AG09319 (cell line): ENCODE results near the gene SYF2.
"Not testable (repeated sequence)": the region's sequence is repeated elsewhere in the genome, so short reads cannot be mapped to it uniquely, and the experiment has no call there.

Experiments used
- DNase-seq: peaks from one replicate; pipeline ENCODE4 v3.0.0-alpha.2; 2010; ENCODE audit warnings: low read depth; ENCODE audit errors: extremely low read depth
- TF ChIP-seq, protein P1 (sequence below): IDR thresholded peaks from 2 replicates; pipeline ENCODE4 v1.5.1; 2011; ENCODE audit warnings: low read depth, mild to moderate bottlenecking, inconsistent platforms, low read length, moderate library complexity

The SYF2 gene

DNA sequence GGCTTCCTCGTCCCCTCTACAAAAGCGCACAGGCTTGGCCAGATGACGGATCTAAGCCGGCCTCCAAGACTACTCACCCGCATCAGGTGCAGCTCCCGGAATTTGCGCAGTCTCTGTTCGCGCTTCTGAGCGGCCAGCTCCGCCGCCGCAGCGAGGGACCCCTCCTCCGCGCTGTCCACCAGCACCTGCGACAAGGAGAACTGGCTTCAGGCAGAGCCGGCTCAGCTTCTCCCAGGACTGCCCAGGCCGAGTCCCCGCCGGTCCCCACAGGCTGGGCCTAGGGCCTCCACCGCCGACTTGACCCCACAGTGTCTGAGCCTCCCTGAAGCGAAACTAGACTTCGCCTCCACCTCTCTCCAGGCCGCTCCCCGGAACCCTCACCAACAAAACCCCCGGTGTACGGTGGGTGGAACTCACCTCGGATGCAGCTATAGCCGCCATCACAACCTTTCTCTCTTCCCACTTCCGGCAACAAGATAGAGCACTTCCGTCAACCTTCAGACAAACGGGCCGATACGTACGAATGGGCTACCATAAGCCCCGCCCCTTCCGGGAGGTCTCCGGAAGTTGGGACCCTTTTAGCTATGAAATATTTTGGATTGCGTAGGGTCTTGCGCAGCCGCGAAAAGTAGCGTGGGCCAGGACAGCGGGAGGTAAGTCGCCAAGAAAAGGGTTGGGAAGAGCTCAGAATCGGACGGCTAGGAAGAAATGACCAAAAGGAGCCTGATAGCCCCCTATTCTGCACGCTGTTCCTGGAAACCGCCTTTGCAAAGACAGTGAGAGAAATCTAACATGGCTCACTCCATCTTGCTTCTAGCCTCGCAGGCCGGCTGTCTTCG, at the start of gene SYF2:
Gene SYF2 (minus strand): TSS at position 476 of the 839 bp plus-strand sequence. CDS start 35 bp downstream, at position 441.
- TF ChIP-seq, protein P1, sequence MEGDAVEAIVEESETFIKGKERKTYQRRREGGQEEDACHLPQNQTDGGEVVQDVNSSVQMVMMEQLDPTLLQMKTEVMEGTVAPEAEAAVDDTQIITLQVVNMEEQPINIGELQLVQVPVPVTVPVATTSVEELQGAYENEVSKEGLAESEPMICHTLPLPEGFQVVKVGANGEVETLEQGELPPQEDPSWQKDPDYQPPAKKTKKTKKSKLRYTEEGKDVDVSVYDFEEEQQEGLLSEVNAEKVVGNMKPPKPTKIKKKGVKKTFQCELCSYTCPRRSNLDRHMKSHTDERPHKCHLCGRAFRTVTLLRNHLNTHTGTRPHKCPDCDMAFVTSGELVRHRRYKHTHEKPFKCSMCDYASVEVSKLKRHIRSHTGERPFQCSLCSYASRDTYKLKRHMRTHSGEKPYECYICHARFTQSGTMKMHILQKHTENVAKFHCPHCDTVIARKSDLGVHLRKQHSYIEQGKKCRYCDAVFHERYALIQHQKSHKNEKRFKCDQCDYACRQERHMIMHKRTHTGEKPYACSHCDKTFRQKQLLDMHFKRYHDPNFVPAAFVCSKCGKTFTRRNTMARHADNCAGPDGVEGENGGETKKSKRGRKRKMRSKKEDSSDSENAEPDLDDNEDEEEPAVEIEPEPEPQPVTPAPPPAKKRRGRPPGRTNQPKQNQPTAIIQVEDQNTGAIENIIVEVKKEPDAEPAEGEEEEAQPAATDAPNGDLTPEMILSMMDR = no peak
- DNase-seq = peak; percentile 85

DNA sequence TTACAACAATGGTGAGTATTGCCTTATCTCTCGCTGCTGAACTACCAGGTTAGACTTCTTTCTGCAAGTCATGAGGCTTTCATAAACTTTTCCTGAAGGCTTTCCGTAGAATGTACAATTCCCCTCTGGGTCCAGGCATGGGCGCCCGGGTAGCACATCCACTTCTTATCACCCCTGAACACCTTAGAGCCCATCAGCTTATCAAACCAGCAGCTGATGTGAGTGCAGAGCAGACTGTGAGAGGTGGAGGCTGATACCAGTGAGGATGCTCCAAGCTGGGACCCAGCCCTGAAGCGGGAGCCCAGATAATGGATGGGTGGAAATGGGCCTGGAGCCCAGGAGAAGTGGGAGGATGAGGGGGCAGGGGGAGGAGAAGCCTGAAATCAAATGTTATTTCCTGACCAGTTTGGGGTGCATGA, 47.4 kb upstream of the SYF2 start:
- DNase-seq = not testable (repeated sequence)

DNA sequence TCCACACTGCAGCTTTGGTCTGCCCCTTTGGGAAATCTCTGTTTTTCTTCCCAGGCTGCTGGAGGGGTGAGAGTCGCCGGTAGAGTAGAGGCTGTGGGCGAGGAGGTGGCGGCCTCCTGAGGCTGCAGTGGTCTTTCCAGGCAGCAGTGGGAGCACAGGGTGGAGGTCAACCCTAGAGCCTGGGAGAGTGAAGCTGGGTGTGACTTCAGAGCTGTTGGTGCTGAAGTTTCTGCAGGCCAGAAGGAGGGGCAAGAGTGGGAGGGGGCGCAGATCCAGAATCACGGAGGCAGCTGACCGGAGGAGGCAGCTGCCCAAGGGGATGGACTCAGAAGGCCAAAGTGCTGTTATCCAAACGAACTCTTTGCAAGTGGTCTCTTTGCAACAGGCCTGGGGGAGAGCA, 46.5 kb upstream of the SYF2 start:
- not testable (repeated sequence) for DNase-seq

DNA sequence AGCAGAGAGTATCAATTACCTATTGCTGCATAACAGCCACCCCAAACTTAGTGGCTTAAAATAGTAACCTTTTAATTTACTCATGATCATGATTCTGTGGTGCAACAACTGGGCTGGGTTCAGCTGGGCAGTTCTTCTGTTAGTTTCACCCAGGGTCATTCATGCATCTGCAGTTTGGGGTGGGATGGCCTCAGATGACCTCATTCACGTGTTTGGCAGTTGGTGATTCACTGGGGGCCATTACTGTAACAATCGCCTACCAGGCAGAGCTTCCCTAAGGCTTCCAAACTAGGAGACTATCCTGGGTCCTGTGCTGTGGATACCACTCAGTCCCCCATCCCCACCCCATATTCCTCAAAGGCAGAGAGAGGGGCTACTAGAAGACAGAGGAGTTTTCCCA, 46.1 kb upstream of the SYF2 start:
- not testable (repeated sequence) for DNase-seq

DNA sequence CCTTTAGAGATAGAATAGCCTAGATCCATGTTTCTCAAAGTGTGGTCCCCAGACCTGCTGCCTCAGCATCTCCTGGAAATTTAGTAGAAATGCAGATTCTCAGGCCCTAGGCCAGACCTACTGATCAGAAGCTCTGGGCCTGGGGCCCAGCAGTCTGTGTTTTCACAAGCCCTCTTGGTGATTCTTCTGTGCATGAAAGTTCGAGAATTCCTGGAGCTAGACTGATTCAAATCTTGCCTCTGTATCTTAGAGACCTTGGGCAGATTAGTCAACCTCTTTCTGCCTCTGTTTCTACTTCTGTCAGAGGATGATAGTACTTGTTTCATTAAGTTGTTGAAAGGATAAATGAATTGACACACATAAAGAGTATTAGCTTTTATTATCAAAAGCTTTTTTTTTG, 45.0 kb upstream of the SYF2 start:
- DNase-seq = not testable (repeated sequence)

DNA sequence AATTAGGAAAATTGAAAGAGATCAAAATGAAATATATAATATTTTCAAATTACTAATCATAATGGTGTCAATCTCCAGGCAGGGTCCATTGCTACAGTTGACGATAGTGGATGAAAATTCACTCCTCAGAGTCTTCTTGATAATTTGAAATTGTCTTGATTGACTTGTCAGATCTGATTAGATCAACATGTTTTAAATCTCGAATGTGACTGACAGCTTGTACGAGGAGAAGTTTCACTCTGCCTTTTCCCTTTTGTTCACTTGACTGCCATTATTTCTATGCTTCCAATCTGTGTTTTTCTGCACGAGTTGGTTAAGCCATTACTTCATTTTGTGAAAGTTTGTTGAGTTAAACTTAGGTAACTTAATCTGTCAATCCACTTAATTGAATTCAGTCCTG, 43.3 kb upstream of the SYF2 start:
- DNase-seq = not testable (repeated sequence)

DNA sequence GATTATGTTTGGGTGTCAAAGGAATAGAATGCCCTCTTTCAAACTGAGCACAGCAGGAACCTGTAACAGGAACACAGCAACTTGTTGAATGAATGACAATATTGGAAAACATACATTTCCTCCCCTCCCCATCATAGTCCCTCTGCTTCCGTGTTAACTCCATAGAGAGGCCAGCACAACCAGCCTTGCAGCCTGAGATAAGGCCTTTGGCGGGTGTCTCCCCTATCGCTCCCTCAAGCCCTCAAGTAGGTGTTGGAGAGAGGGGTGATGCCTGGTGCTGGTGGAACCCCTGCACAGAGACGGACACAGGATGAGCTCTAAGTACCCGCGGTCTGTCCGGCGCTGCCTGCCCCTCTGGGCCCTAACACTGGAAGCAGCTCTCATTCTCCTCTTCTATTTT, 39.9 kb upstream of the SYF2 start, which contains the start of gene RHD:
Gene RHD (plus strand): TSS at position 272 of the 400 bp plus-strand sequence. CDS start 39 bp downstream, at position 311.
- not testable (repeated sequence) for DNase-seq

DNA sequence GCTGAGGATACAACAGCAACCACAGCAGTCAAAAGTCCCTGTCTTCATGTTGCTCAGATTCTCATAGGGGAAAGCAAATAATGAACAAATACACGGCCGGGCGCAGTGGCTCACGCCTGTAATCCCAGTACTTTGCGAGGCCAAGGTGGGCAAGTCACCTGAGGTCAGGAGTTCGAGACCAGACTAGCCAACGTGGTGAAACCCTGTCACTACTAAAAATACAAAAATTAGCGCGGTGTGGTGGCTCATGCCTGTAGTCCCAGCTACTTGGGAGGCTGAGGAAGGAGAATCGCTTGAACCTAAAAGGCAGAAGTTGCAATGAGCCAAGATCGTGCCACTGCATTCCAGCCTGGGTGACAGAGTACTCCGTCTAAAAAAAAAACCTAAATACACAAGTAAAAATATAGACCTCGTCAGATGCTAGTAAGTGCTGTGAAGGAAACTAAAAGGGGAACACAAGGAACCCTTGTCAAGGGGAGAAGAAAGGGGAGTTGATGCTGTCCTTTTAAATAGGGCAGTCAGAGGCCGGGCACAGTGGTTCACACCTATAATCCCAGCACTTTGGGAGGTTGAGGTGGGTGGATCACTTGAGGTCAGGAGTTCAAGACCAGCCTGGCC, 36.0 kb upstream of the SYF2 start:
- not testable (repeated sequence) for DNase-seq

DNA sequence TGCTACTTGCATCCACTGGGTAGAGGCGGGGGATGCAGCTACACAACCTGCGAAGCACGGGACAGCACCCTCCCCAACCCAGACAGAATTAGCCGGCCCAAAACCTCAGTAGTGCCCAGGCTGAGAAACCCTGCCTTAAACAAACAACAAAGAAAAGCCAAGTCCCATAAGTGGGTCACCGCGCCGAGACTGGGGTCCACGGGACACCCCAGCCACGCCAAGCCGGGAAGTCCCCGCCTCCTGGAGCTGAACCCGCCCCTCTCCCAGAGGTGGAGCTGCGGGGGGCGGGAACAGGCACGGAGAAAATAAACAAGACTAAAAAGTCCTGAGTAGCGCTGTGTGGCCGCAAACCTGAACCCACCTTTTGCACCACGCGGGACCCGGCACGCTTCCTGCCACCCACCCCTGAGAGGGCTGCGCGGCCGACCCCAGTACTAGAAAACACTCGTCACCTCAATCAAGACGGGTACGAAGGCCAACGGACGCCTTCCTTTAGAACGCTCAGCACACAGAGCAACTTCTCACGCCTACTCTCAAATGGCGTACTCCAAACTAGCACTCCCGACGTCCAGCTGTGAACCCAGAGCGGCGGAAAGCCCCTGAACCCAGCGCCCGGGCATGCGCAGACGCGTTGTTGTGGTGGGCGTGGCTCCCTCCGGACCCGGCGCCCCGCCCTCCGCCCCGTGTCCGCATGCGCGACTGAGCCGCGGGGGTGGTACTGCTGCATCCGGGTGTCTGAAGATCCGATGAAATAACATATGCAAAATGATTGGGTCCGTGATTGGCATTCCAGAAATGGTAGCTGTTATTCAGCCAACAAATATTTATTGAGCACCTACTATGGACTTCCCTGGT, 35.2 kb upstream of the SYF2 start:
- peak; percentile 37 for DNase-seq

DNA sequence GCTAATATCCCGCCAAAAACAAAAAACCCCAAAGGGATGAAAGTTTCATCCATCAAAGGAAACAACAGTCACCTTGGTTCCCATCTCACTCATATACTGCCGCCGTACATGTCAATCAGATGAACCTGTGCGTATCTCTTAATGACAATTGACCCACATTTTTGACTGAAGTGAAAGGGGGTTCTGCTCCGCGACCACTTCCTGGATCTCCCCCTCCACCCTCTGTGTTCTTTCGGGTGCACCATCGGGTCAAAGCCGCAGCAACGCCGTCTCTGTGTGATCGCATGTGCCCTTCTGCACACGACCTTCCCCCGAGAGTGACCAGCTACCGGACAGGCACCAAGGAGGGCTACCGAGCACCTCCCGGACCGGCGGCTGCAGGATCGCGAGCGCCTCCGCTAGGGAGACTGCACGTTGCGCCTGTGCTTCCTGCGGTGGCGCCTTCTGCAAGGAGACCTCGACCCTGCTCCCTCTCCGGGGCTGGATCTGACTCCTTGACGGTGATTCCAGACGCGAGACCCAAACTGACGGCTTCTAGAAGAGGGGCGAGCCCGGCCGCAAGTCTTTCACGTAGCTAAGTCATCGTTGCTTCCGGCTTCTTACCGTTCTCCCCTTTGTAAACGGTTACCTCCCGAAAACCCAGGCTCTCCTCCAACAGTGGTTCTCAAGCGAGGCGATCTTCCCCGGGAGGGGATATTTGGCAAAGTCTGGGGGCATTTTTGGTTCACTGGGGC, 34.4 kb upstream of the SYF2 start:
- not testable (repeated sequence) for DNase-seq
- TF ChIP-seq, protein P1 = peak; percentile 4

DNA sequence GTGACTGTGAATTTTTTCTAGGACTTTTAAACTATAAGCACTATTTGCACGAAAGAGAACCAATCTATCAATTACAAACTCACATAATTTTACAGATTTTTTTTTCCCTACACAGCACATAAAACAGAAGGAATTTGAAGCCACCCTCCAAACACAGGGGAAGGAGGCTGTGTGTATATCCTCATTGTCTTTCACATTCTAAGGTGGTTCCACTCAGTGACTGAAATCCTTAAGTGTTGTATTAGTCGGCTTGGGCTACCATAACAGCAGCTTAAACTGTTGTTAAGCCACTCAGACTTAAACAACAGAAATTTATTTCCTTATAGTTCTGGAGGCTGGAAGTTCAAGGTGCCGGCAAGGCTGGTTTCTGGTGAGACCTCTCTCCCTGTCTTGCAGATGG, 28.0 kb upstream of the SYF2 start:
- not testable (repeated sequence) for DNase-seq

DNA sequence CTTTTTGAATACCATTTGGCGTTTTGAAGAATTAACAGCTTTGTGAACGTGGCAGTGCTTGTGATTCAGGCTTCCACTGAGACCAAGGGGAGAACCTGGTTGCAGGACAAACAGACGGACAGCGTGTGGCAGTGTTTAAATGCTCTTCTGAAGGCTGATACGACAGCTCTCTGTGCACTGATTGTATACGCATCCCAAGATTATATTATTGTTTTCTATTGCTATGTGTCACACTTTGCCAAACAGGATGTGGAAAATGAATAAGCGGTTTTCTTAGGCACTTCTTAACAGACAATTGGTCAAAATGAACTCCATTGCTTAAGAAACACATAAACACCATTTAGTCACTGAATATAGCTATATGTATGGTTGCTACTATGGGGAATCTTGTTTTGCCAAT, 27.5 kb upstream of the SYF2 start:
- DNase-seq = not testable (repeated sequence)
